HepG2 (cell line): ENCODE measurements around the gene THSD1. TPM values are rescaled to one million over a fixed set of nuclear protein-coding genes. Genes with fewer than 3 reads are reported as not detected.

Experiments used
- CCAR2 ChIP-seq: fragments of 200-400 bp; formaldehyde crosslinking; optimal IDR thresholded peaks from 2 replicates; pipeline ENCODE3; 2018; ENCODE audit warnings: low read depth, mild to moderate bottlenecking, low read length, moderate library complexity
- ELF3 ChIP-seq: IDR thresholded peaks from 2 replicates; pipeline ENCODE4 v1.6.1; 2016; ENCODE audit warnings: missing genetic modification reagents, missing compliant biosample characterization
- GATAD2A ChIP-seq: IDR thresholded peaks from 2 replicates; pipeline ENCODE4 v1.6.1; 2016
- HOXA7 ChIP-seq: sonication (generic); formaldehyde crosslinking; IDR thresholded peaks from 2 replicates; pipeline ENCODE4 v1.8.1; 2022; ENCODE audit warnings: mild to moderate bottlenecking, missing genetic modification reagents, moderate library complexity
- KDM2A ChIP-seq: sonication (generic); formaldehyde crosslinking; IDR thresholded peaks from 2 replicates; pipeline ENCODE4 v1.4.0; 2020; ENCODE audit warnings: low read depth, missing genetic modification reagents, borderline replicate concordance
- NR2F6 ChIP-seq, 2 experiments: IDR thresholded peaks; 2 replicates each; pipeline ENCODE4 v1.6.1; 2016; ENCODE audit warnings: antibody characterized with exemption in 1 of 2, mild to moderate bottlenecking in 1 of 2
- TCF7L2 ChIP-seq: IDR thresholded peaks from 2 replicates; pipeline ENCODE4 v1.6.1; 2011; ENCODE audit warnings: mild to moderate bottlenecking, low read depth, low read length, moderate library complexity
- ZIK1 ChIP-seq: sonication (generic); formaldehyde crosslinking; IDR thresholded peaks from 2 replicates; pipeline ENCODE4 v1.5.0; 2020; ENCODE audit warnings: mild to moderate bottlenecking, low read depth, missing genetic modification reagents, borderline replicate concordance
- ZNF362 ChIP-seq: sonication (generic); formaldehyde crosslinking; IDR thresholded peaks from 2 replicates; pipeline ENCODE4 v1.4.0; 2020; ENCODE audit warnings: missing genetic modification reagents, mild to moderate bottlenecking, borderline replicate concordance
- ZNF484 ChIP-seq: sonication (generic); formaldehyde crosslinking; IDR thresholded peaks from 2 replicates; pipeline ENCODE4 v1.5.1; 2020; ENCODE audit warnings: mild to moderate bottlenecking, low read depth, missing genetic modification reagents, borderline replicate concordance
- ZNF850 ChIP-seq: sonication (generic); formaldehyde crosslinking; conservative IDR thresholded peaks from 2 replicates; pipeline ENCODE4 v1.9.0; 2021; ENCODE audit warnings: mild to moderate bottlenecking, missing genetic modification reagents
- polyA plus RNA-seq, 8 experiments: library from polyadenylated mRNA; depleted of rRNA in 3 of 8; stranded (reverse) in 7 of 8; unstranded in 1 of 8; fragments of >200 nt; fragmentation: Illumina TruSeq in 4 of 8; extraction: Trizol in 4 of 8; gene quantifications; 2 replicates each; pipeline versions ENCODE4 v1.2.1 to v1.2.3, GENCODE V29; 2011 to 2016; ENCODE audit warnings: low read depth in 4 of 8, missing spikeins in 1 of 8, mixed read lengths in 1 of 8; ENCODE audit not compliant: insufficient read depth in 1 of 8
- total RNA-seq, 5 experiments: library from RNA; depleted of rRNA; stranded (reverse); fragments of >200 nt; fragmentation: Illumina TruSeq; extraction: Trizol; gene quantifications; 2 replicates each; pipeline ENCODE4 v1.2.3, GENCODE V29; 2016; ENCODE audit warnings: low read depth in 1 of 5
- TF ChIP-seq, protein P1 (sequence below): sonication (generic); formaldehyde crosslinking; IDR thresholded peaks from 2 replicates; pipeline ENCODE4 v1.4.0; 2020; ENCODE audit warnings: missing genetic modification reagents
- TF ChIP-seq, protein P2 (sequence below): sonication (generic); formaldehyde crosslinking; IDR thresholded peaks from 2 replicates; pipeline ENCODE4 v1.4.0; 2020; ENCODE audit warnings: missing genetic modification reagents

THSD1 gene
- total and polyA plus RNA-seq, 2 of the 13 experiments (the other 11 are each of a cell fraction or from before 2014, with no cell fraction given) = 0.11 to 0.15 TPM

- TF ChIP-seq, protein P1, sequence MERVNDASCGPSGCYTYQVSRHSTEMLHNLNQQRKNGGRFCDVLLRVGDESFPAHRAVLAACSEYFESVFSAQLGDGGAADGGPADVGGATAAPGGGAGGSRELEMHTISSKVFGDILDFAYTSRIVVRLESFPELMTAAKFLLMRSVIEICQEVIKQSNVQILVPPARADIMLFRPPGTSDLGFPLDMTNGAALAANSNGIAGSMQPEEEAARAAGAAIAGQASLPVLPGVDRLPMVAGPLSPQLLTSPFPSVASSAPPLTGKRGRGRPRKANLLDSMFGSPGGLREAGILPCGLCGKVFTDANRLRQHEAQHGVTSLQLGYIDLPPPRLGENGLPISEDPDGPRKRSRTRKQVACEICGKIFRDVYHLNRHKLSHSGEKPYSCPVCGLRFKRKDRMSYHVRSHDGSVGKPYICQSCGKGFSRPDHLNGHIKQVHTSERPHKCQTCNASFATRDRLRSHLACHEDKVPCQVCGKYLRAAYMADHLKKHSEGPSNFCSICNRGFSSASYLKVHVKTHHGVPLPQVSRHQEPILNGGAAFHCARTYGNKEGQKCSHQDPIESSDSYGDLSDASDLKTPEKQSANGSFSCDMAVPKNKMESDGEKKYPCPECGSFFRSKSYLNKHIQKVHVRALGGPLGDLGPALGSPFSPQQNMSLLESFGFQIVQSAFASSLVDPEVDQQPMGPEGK (CRISPR knock-in tag) = 0 out of 2 replicates have a peak, but pooled peaks have one; percentile 6
- no peak for TF ChIP-seq ZNF850 (CRISPR knock-in tag)
- TF ChIP-seq ZIK1 (CRISPR knock-in tag) = no peak
- 0 out of 2 replicates have a peak, but pooled peaks have one; percentile 22 for TF ChIP-seq ZNF362
- no peak for TF ChIP-seq CCAR2
- TF ChIP-seq TCF7L2 = no peak
- TF ChIP-seq, protein P2, sequence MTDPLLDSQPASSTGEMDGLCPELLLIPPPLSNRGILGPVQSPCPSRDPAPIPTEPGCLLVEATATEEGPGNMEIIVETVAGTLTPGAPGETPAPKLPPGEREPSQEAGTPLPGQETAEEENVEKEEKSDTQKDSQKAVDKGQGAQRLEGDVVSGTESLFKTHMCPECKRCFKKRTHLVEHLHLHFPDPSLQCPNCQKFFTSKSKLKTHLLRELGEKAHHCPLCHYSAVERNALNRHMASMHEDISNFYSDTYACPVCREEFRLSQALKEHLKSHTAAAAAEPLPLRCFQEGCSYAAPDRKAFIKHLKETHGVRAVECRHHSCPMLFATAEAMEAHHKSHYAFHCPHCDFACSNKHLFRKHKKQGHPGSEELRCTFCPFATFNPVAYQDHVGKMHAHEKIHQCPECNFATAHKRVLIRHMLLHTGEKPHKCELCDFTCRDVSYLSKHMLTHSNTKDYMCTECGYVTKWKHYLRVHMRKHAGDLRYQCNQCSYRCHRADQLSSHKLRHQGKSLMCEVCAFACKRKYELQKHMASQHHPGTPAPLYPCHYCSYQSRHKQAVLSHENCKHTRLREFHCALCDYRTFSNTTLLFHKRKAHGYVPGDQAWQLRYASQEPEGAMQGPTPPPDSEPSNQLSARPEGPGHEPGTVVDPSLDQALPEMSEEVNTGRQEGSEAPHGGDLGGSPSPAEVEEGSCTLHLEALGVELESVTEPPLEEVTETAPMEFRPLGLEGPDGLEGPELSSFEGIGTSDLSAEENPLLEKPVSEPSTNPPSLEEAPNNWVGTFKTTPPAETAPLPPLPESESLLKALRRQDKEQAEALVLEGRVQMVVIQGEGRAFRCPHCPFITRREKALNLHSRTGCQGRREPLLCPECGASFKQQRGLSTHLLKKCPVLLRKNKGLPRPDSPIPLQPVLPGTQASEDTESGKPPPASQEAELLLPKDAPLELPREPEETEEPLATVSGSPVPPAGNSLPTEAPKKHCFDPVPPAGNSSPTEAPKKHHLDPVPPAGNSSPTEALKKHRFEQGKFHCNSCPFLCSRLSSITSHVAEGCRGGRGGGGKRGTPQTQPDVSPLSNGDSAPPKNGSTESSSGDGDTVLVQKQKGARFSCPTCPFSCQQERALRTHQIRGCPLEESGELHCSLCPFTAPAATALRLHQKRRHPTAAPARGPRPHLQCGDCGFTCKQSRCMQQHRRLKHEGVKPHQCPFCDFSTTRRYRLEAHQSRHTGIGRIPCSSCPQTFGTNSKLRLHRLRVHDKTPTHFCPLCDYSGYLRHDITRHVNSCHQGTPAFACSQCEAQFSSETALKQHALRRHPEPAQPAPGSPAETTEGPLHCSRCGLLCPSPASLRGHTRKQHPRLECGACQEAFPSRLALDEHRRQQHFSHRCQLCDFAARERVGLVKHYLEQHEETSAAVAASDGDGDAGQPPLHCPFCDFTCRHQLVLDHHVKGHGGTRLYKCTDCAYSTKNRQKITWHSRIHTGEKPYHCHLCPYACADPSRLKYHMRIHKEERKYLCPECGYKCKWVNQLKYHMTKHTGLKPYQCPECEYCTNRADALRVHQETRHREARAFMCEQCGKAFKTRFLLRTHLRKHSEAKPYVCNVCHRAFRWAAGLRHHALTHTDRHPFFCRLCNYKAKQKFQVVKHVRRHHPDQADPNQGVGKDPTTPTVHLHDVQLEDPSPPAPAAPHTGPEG (CRISPR knock-in tag) = no peak
- TF ChIP-seq HOXA7 (CRISPR knock-in tag) = no peak
- TF ChIP-seq KDM2A = no peak
- TF ChIP-seq GATAD2A (CRISPR knock-in tag) = no peak
- TF ChIP-seq NR2F6 (IDR thresholded peaks at IDR 0.05) = peak; percentile 94
- peak; percentile 73 for TF ChIP-seq NR2F6 (CRISPR knock-in tag; IDR thresholded peaks at IDR 0.05)
- TF ChIP-seq ELF3 (CRISPR knock-in tag) = no peak
- TF ChIP-seq ZNF484 (CRISPR knock-in tag) = no peak
Measured at GRCh38 chr13:52371736-52372247, 34.2 kb downstream of the THSD1 start (continued).
